ENCODE data around the gene VPS37B. TPM values are rescaled to one million over a fixed set of nuclear protein-coding genes. Genes with fewer than 3 reads are reported as not detected.
A peak's percentile ranks its signal among the peaks of the same experiment; 100 is the strongest.

VPS37B gene, protein sequence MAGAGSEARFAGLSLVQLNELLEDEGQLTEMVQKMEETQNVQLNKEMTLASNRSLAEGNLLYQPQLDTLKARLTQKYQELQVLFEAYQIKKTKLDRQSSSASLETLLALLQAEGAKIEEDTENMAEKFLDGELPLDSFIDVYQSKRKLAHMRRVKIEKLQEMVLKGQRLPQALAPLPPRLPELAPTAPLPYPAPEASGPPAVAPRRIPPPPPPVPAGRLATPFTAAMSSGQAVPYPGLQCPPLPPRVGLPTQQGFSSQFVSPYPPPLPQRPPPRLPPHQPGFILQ
- 46.6 and 51.4 TPM in 2 replicates for total RNA-seq (2014; rRNA removed; shearing (Covaris generic))

GRCh38 chr12:122895704-122896636 lies at the start of gene VPS37B:
VPS37B (minus strand) TSS chr12:122896124; CDS start chr12:122896062, 62 bp downstream.
- DNase-seq (ENCODE audit: low read depth) = peak; percentile 89

DNA sequence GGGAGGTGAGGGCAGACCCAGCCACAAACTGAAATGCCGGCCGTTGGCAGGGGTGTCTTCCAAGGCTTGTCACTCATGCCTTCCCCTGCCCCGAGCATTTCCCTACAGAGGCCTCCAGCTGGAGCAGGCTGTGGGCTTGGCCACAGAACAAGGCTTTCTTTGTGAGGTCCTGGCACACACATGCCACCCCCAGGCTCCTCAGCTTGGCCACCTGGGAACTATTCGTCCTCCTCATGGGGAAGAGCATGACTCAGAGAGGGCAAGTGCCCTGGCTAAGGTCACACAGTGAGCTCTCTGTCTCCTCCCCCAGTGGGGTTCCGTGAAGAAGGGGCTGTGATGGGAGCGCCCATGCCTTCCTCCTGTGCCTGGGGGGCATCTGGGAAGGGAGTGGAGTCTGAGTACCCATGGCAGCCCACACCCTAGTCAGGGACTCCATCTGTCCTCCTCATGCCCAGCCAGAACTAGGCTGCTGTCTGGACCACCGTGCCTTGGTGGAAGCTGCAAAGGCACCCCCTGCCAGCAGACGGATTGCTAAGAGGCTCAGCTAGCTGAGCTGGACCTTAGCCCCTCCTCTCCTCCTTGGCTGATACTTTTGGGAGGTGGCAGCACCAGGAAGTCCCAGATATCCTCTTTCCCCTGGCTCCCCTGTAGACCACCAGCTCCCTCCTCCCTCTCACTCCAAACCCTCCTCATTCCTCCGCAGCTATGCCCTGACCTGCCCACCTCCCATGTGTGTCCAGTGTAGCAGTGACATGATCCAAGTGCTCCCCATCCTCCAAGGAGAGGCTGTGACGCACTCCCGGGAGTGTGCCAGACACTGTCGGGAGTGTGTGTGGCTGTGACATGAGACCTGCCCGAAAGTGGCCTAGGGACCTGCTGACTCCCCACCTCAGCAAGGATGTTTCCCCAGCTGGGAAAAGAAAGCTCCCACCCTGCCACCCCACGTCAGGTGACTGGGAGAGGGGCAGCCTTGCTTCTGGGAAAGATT lies 49.0 kb upstream of the VPS37B start:
- DNase-seq (ENCODE audit: low read depth) = peak; percentile 91

GRCh38 chr12:122943196-122943595 lies 47.3 kb upstream of the VPS37B start:
- peak; percentile 47 for DNase-seq (ENCODE audit: low read depth)

- peak; percentile 66 for DNase-seq (ENCODE audit: low read depth)
These were observed 46.7 kb upstream of the VPS37B start for GRCh38 chr12:122942637-122943036.

DNA sequence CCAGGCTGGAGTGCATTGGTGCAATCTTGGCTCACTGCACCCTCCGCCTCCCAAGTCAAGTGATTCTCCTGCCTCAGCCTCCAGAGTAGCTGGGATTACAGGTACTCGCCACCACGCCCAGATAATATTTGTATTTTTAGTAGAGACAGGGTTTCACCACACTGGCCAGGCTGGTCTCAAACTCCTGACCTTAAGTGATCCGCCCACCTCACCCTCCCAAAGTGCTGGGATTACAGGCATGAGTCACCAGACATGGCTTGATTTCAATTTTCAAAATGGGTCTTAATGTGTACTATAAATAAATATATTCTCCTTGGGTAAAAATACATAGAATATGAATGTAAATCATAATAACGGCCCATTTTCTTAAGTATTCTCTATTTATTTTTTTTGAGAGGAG lies 45.4 kb upstream of the VPS37B start:
- DNase-seq (ENCODE audit: low read depth) = peak; percentile 49

DNA sequence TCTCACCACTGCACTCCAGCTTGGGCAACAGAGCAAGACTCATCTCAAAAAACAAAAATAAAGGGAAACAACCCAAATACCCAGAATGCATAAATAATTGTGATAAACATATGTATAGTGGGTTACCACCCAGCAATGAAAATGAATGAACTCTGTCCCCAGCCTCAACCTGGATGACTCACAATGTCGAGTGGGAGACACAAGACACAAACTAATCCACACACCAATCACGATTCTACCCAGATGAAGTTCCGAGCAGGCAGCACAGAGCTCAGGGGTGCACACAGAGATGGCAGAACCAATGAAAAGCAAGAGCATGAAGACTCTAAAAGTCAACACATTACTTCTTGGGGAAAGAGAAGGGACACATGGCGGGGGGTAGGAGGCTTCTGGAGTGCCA lies 43.2 kb upstream of the VPS37B start:
- no peak for DNase-seq (ENCODE audit: low read depth)

DNA sequence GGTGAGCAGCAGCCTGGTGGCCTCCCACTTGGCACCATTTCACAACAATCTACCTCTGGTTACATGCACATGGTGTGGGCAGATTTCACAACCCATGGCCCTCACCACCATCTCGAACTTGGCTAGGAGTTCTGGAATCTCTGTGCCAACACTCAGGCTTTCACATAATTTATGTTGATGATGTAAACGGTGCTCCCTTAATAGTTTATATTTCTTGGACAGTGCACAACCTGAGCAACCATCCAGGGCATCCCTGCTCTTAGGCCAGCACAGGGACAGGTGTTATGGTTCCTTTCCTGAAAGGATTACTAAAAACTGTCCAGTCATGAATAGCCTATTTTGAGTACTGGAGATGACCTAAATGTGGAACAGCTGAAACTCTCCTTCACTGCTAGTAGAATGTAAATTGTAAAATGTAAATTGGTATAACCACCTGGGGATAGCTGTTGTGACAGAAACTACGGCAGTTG lies 41.7 kb upstream of the VPS37B start:
- DNase-seq (ENCODE audit: low read depth) = no peak

- no peak for DNase-seq (ENCODE audit: low read depth)
These were observed 39.4 kb upstream of the VPS37B start for GRCh38 chr12:122935318-122935717.

DNA sequence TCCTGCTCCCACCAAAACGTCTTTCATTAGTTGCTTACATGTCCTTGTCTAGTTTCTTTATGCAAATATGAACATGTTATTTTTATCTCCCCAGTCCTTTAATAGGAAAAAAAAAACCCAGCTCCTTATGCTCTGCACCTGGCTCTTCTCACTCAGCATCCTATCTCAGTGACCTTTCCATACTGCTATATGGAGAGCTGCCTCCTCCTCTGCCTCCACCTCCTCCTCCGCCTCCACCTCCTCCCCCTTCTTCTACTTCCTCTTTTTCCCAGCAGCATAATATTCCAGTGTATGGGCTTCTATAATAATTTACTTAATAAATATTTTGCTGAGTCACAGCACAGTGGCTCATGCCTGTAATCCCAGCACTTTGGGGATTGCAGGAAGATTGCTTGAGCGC lies 38.8 kb upstream of the VPS37B start:
- no peak for DNase-seq (ENCODE audit: low read depth)

- no peak for DNase-seq (ENCODE audit: low read depth)
These were observed 36.3 kb upstream of the VPS37B start for GRCh38 chr12:122932207-122932606.

- DNase-seq (ENCODE audit: low read depth) = no peak
These were observed 33.9 kb upstream of the VPS37B start for GRCh38 chr12:122929812-122930211.

- no peak for DNase-seq (ENCODE audit: low read depth)
These were observed 33.2 kb upstream of the VPS37B start for GRCh38 chr12:122929148-122929538.

GRCh38 chr12:122928404-122929147 lies 32.7 kb upstream of the VPS37B start:
- DNase-seq (ENCODE audit: low read depth) = no peak

- no peak for DNase-seq (ENCODE audit: low read depth)
These were observed 32.0 kb upstream of the VPS37B start for GRCh38 chr12:122927756-122928403.

DNA sequence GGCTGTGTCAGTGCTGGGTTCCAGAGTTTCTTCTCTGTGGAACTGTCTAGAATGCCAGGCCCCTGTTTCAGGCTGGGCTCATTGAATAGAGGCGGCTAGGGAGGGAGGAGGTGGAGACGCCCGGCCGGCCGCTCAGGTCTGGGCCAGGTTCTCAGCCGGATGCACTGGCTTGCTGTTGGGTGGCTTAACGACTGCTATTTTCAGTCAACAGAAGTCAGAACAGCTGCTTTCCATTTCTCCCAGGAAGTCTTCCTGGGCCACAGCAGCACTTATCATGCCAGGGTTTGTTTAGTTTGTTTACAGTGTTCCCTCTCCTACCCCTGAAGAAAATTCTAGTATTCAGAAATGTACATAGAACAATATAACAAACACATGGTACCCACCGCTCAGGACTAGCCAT lies 26.0 kb upstream of the VPS37B start:
- DNase-seq (ENCODE audit: low read depth) = no peak

DNA sequence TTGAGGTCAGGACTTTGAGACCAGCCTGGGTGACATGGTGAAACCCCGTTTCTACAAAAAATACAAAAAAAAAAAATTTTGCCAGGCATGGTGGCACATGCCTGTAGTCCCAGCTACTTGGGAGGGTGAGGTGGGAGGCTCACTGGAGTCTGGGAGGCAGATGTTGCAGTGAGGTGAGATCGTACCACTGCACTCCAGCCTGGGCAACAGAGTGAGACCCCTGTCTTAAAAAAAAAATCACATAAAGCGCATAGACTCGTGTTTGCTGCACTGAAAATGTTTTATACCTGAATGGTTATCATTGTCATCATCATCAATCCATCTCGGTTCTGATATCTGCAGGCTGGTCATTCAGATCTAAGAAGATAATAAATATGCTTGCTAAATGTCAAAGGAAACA lies 24.8 kb upstream of the VPS37B start:
- no peak for DNase-seq (ENCODE audit: low read depth)

GRCh38 chr12:122918827-122919226 lies 22.9 kb upstream of the VPS37B start:
- DNase-seq (ENCODE audit: low read depth) = no peak

- DNase-seq (ENCODE audit: low read depth) = peak; percentile 51
These were observed 21.7 kb upstream of the VPS37B start for GRCh38 chr12:122917507-122918121.

DNA sequence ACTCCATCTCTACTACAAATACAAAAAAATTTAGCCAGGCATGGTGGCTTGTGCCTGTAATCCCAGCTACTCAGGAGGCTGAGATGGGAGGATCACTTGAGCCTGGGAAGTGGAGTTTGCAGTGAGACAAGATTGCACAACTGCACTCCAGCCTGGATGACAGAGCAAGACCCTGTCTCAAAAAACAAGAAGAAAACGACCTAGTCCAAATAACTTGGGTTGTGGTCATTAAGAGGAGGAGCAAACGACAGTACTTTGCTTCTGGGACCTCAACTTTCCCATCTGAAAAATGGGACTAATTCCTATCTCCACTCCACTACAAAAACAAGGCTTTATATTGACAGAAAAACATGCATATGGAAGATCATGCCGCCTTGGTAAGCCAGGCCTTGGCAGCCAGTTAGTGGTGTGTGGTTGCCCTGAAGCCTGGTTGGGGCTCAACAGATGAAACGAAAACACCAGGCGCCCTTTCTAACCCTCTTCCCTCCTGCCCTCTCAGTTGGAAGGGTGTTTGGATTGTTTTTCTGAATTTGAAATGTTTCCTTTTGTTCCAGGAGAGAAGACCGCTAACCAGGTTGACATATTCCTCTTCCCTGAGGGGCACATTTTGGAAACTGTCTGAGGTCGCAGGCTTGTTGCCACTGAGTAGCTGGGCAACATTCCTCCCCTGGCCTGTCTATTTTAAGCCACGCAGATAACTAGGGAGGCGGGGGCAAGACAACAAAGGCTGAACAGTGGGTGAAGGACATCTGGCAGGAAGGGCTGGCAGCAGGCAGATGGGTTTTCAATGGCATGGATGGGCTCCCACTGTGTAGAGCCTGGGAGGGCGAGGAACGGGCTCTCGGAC lies 13.7 kb upstream of the VPS37B start:
- no peak for DNase-seq (ENCODE audit: low read depth)
